Panc1 (cell line): Measurements from ENCODE around the gene RGS4. TPM values are rescaled to one million over a fixed set of nuclear protein-coding genes. Genes with fewer than 3 reads are reported as not detected.

ENCODE experiments used
- ATAC-seq: fragments of 200-7000 bp; cut with Tn5 transposase; 2 replicates; pipeline ENCODE4 v1.9.1; 2020; ENCODE audit warnings: mild to moderate bottlenecking, moderate library complexity
- BruUV-seq: library from RNA; stranded (reverse); fragments of 400-500 nt; replicated peaks from 2 replicates; lab custom pipeline; 2021; lab: Mats Ljungman, UMichigan
- CTCF ChIA-PET: fragments of 300-600 bp; sonication (Branson Sonifier 250); formaldehyde crosslinking; loops from one replicate; lab custom pipeline; 2022; ENCODE audit warnings: antibody characterized with exemption; lab: Charles Lee
- POLR2A ChIA-PET: fragments of 300-600 bp; sonication (Branson Sonifier 250); formaldehyde crosslinking; loops from one replicate; lab custom pipeline; 2022; ENCODE audit warnings: antibody characterized with exemption; lab: Charles Lee
- DNase-seq: peaks from one replicate; pipeline ENCODE4 v3.0.0-alpha.2; 2010; ENCODE audit warnings: low read depth, low spot score
- H3K27ac ChIP-seq: 2 replicates; pipeline ENCODE4 v1.5.1; 2011; ENCODE audit warnings: mild to moderate bottlenecking, low read length, inconsistent platforms
- H3K27me3 ChIP-seq: fragments of 200-500 bp; sonication (Bioruptor generic); 2 replicates; pipeline ENCODE4 v1.6.0; 2014; ENCODE audit warnings: low read length, inconsistent platforms; ENCODE audit not compliant: control insufficient read depth, insufficient read depth
- H3K36me3 ChIP-seq: fragments of 200-500 bp; sonication (Bioruptor generic); 2 replicates; pipeline ENCODE4 v1.5.1; 2014; ENCODE audit warnings: inconsistent platforms, mild to moderate bottlenecking, low read length, moderate library complexity; ENCODE audit not compliant: control insufficient read depth, insufficient read depth
- H3K4me1 ChIP-seq: 2 replicates; pipeline ENCODE4 v1.5.1; 2011; ENCODE audit warnings: inconsistent platforms, mild to moderate bottlenecking, low read length, moderate library complexity; ENCODE audit not compliant: control insufficient read depth, insufficient read depth
- H3K4me3 ChIP-seq, 2 experiments: 2 replicates each; pipeline ENCODE4 v1.5.1; 2011 to 2012; ENCODE audit warnings: low read depth in 2 of 2, low read length in 2 of 2, mild to moderate bottlenecking in 2 of 2, inconsistent platforms in 1 of 2, moderate library complexity in 1 of 2
- H3K9me3 ChIP-seq: fragments of 200-500 bp; sonication (Bioruptor generic); 2 replicates; pipeline ENCODE4 v1.5.1; 2014; ENCODE audit warnings: low read depth, mild to moderate bottlenecking, inconsistent platforms, low read length, moderate library complexity; ENCODE audit not compliant: control insufficient read depth, insufficient read depth
- POLR2AphosphoS5 ChIP-seq: IDR thresholded peaks from 2 replicates; pipeline ENCODE4 v1.6.1; 2012; ENCODE audit warnings: mild to moderate bottlenecking, low read depth, low read length, moderate library complexity
- SIN3A ChIP-seq: IDR thresholded peaks from 2 replicates; pipeline ENCODE4 v1.6.1; 2012; ENCODE audit warnings: low read depth, mild to moderate bottlenecking, low read length, moderate library complexity, borderline replicate concordance; ENCODE audit not compliant: insufficient read depth
- TCF7L2 ChIP-seq: IDR thresholded peaks from 2 replicates; pipeline ENCODE4 v1.6.1; 2011; ENCODE audit warnings: mild to moderate bottlenecking, low read depth, low read length, inconsistent platforms
- in situ Hi-C: cut with HindIII; loops from 2 replicates; pipeline ENCODE4 v1.10.0; 2016; ENCODE audit warnings: low sequenced_read_pairs, low pct_unique_long_range_greater_than_20kb
- intact Hi-C: fragments of 100-400 bp; cut with micrococcal nuclease; formaldehyde crosslinking; loops from one replicate; pipeline ENCODE4 v1.10.0; 2022; ENCODE audit not compliant: unreplicated experiment
- total RNA-seq: library from RNA; stranded (reverse); gene quantifications from one replicate; pipeline ENCODE4 v1.2.1, GENCODE V29; 2021; ENCODE audit not compliant: unreplicated experiment
- TF ChIP-seq, protein P1 (sequence below), 2 experiments: IDR thresholded peaks; 2 replicates each; pipeline ENCODE4 v1.6.1; 2011 to 2012; ENCODE audit warnings: low read depth in 2 of 2, control low read depth in 1 of 2, low read length in 1 of 2, mild to moderate bottlenecking in 1 of 2, moderate library complexity in 1 of 2; ENCODE audit not compliant: insufficient read depth in 1 of 2
- TF ChIP-seq, protein P2 (sequence below): fragments of 450-650 bp; IDR thresholded peaks from 2 replicates; pipeline ENCODE4 v1.5.1; 2017; ENCODE audit warnings: mild to moderate bottlenecking

Gene RGS4
- total RNA-seq, 1 experiment from 2014 or later, result 0.26 TPM

DNA sequence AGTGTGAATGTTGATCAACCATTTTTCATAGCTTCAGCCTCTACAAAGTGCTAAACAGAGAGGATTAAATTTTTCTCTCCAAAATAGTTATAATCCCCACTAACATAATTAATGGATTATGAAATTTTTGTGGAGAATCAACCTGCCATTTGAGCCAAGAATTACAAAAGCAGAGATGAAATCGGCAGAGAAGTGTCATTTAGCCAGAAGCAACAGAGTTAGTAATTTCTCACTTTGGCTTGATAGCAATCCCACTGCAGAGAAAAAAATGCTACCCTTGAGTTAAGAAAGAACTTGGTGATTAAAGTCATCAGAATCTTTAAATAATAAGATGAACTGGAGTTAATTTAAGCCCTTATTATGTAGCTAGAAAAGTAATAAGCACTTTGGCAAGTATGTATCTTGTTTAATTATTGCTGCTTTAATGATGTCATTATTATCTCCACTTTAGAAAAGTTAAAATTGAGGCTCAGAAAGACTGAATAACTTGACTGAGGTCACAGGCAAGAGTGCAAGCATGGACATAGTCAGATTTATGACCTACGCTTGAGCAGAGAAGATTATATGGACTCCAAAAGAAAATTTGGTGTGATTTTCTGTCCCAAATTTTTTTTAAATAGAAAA lies 37.3 kb downstream of the RGS4 start:
- ChIA-PET CTCF (no interaction called here), POLR2A (no interaction called here)
- no peaks in the 10 kb centered on the region for H3K4me1 ChIP-seq
- TF ChIP-seq, protein P1, sequence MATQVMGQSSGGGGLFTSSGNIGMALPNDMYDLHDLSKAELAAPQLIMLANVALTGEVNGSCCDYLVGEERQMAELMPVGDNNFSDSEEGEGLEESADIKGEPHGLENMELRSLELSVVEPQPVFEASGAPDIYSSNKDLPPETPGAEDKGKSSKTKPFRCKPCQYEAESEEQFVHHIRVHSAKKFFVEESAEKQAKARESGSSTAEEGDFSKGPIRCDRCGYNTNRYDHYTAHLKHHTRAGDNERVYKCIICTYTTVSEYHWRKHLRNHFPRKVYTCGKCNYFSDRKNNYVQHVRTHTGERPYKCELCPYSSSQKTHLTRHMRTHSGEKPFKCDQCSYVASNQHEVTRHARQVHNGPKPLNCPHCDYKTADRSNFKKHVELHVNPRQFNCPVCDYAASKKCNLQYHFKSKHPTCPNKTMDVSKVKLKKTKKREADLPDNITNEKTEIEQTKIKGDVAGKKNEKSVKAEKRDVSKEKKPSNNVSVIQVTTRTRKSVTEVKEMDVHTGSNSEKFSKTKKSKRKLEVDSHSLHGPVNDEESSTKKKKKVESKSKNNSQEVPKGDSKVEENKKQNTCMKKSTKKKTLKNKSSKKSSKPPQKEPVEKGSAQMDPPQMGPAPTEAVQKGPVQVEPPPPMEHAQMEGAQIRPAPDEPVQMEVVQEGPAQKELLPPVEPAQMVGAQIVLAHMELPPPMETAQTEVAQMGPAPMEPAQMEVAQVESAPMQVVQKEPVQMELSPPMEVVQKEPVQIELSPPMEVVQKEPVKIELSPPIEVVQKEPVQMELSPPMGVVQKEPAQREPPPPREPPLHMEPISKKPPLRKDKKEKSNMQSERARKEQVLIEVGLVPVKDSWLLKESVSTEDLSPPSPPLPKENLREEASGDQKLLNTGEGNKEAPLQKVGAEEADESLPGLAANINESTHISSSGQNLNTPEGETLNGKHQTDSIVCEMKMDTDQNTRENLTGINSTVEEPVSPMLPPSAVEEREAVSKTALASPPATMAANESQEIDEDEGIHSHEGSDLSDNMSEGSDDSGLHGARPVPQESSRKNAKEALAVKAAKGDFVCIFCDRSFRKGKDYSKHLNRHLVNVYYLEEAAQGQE (IDR thresholded peaks at IDR 0.05; ENCODE audit: insufficient read depth in 1 of 2, low read depth in 2 of 2, low read length in 1 of 2), result no peak
- TF ChIP-seq POLR2AphosphoS5 (no peak), SIN3A (no peak), TCF7L2 (no peak)
- TF ChIP-seq, protein P2, sequence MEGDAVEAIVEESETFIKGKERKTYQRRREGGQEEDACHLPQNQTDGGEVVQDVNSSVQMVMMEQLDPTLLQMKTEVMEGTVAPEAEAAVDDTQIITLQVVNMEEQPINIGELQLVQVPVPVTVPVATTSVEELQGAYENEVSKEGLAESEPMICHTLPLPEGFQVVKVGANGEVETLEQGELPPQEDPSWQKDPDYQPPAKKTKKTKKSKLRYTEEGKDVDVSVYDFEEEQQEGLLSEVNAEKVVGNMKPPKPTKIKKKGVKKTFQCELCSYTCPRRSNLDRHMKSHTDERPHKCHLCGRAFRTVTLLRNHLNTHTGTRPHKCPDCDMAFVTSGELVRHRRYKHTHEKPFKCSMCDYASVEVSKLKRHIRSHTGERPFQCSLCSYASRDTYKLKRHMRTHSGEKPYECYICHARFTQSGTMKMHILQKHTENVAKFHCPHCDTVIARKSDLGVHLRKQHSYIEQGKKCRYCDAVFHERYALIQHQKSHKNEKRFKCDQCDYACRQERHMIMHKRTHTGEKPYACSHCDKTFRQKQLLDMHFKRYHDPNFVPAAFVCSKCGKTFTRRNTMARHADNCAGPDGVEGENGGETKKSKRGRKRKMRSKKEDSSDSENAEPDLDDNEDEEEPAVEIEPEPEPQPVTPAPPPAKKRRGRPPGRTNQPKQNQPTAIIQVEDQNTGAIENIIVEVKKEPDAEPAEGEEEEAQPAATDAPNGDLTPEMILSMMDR, result no peak
- no peak overlapping the region for H3K4me3 ChIP-seq
- BruUV-seq, result no TSS peak
- in situ Hi-C loops (no loop called here), intact Hi-C loops (no loop called here)
- ATAC-seq (no peak), DNase-seq (no peak)
- no peak overlapping the region for H3K27ac ChIP-seq
- H3K9me3 ChIP-seq, result no peaks in the 10 kb centered on the region
- no peaks in the 10 kb centered on the region for H3K27me3 ChIP-seq
- H3K36me3 ChIP-seq, result no peaks in the 10 kb centered on the region

- ATAC-seq (no peak), DNase-seq (no peak)
- H3K4me3 ChIP-seq, result no peak overlapping the region
- no TSS peak for BruUV-seq
- in situ Hi-C loops (no loop called here), intact Hi-C loops (no loop called here)
- CTCF ChIA-PET, result no interaction called here
- H3K36me3 ChIP-seq, result no peaks in the 10 kb centered on the region
- POLR2A ChIA-PET, result no interaction called here
- H3K9me3 ChIP-seq, result no peaks in the 10 kb centered on the region
- H3K27ac ChIP-seq, result no peak overlapping the region
- no peaks in the 10 kb centered on the region for H3K27me3 ChIP-seq
- TF ChIP-seq POLR2AphosphoS5 (no peak), TCF7L2 (no peak), SIN3A (no peak)
- TF ChIP-seq, protein P2, result no peak
- TF ChIP-seq, protein P1 (IDR thresholded peaks at IDR 0.05; ENCODE audit: insufficient read depth in 1 of 2, low read depth in 2 of 2, low read length in 1 of 2), result no peak
- no peaks in the 10 kb centered on the region for H3K4me1 ChIP-seq
Measured at GRCh38 chr1:163107655-163108054, 38.5 kb downstream of the RGS4 start.
